ENCODE measurements around the gene COX18. TPM values are rescaled to one million over a fixed set of nuclear protein-coding genes. Genes with fewer than 3 reads are reported as not detected.

The COX18 gene
- total RNA-seq, 1 experiment from 2014 or later, result 20.5 TPM

DNA sequence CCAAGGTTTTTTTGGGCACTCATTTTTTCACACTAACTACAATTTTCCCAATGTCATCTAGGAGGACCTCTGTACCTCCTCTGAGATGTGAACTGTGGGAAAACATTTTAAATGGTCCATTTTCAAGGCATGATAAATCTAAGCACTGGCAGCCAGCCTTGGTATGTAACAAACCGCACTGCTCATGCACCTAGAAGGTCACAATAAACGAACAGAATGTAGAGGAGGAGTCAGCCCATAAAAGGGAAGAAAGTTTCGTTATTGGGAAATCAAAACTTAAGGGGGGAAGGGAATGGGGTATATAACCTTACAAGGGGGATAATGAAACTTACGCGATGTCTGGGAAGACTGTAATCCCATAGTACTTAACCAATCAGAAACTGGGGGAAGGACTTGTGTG lies 16.4 kb downstream of the COX18 start:
- Histone ChIP-seq H2AK5ac (ENCODE audit: insufficient read length, low read length) (no peak overlapping the region), H3K9me3 (ENCODE audit: control insufficient read depth, low read depth, low read length) (no peaks in the 10 kb centered on the region), H3K9ac (ENCODE audit: extremely low read depth, insufficient read length, low read length) (no peak overlapping the region), H4K91ac (ENCODE audit: insufficient read length, low read depth, low read length) (no peak overlapping the region), H3K14ac (ENCODE audit: insufficient read depth, low read length) (no peak overlapping the region), H2BK20ac (ENCODE audit: low read depth, low read length, poor library complexity, severe bottlenecking) (no peak overlapping the region), H3K4me1 (ENCODE audit: insufficient read depth, low read length) (peaks cover 13% of the 10 kb centered on the region; the same call in 1 of the 2 replicates), H3K4ac (ENCODE audit: low read depth, low read length) (no peak overlapping the region), H3K56ac (ENCODE audit: insufficient read length, low read depth, low read length) (no peak overlapping the region), H3K23ac (ENCODE audit: insufficient read length, low read depth, low read length) (no peak overlapping the region), H2BK12ac (ENCODE audit: insufficient read length, low read depth, low read length) (no peak overlapping the region), H2BK15ac (ENCODE audit: low read depth, low read length) (no peak overlapping the region), H2BK5ac (ENCODE audit: insufficient read length, low read length) (no peak overlapping the region), H4K8ac (replicated peaks; ENCODE audit: insufficient read length, low read depth, low read length) (no peak overlapping the region), H3K18ac (ENCODE audit: insufficient read length, low read depth, low read length) (no peak overlapping the region), H4K5ac (ENCODE audit: insufficient read length, low read depth, low read length) (no peak overlapping the region), H2AFZ (ENCODE audit: low read length) (no peak overlapping the region), H2BK120ac (ENCODE audit: low read depth, low read length, poor library complexity, severe bottlenecking) (no peak overlapping the region), H3K27me3 (ENCODE audit: insufficient read depth, low read length) (no peaks in the 10 kb centered on the region), H3K4me2 (ENCODE audit: insufficient read depth, insufficient read length, low read length) (no peak overlapping the region), H3K79me2 (ENCODE audit: insufficient read depth, low read length) (no peaks in the 10 kb centered on the region), H4K20me1 (ENCODE audit: control insufficient read depth, insufficient read depth, insufficient read length) (no peaks in the 10 kb centered on the region), H3K23me2 (ENCODE audit: insufficient read length, low read depth, low read length, poor library complexity, severe bottlenecking) (no peaks in the 10 kb centered on the region), H3K27ac (ENCODE audit: insufficient read length, low read depth, low read length) (no peak overlapping the region), H3K79me1 (ENCODE audit: insufficient read depth, low read depth, low read length, poor library complexity, severe bottlenecking) (no peaks in the 10 kb centered on the region), H3T11ph (ENCODE audit: low read length) (no peak overlapping the region)
- DNase-seq, result no peak
- Mint-ChIP-seq H3K36me3 (ENCODE audit: insufficient read depth in 1 of 3, low read depth in 3 of 3) (peaks cover 2 to 21% (median 16%) of the 10 kb centered on the region in 3 experiments; a peak in 5 of 7 replicates), H3K27me3 (ENCODE audit: low read depth) (no peaks in the 10 kb centered on the region), H3K4me3 (no peak overlapping the region), H3K27ac (no peak overlapping the region; a peak in 2 of 7 replicates), H3K4me1 (peaks cover 29 to 33% of the 10 kb centered on the region in 2 experiments), H3K9me3 (no peaks in the 10 kb centered on the region)
- TF ChIP-seq, protein P1, sequence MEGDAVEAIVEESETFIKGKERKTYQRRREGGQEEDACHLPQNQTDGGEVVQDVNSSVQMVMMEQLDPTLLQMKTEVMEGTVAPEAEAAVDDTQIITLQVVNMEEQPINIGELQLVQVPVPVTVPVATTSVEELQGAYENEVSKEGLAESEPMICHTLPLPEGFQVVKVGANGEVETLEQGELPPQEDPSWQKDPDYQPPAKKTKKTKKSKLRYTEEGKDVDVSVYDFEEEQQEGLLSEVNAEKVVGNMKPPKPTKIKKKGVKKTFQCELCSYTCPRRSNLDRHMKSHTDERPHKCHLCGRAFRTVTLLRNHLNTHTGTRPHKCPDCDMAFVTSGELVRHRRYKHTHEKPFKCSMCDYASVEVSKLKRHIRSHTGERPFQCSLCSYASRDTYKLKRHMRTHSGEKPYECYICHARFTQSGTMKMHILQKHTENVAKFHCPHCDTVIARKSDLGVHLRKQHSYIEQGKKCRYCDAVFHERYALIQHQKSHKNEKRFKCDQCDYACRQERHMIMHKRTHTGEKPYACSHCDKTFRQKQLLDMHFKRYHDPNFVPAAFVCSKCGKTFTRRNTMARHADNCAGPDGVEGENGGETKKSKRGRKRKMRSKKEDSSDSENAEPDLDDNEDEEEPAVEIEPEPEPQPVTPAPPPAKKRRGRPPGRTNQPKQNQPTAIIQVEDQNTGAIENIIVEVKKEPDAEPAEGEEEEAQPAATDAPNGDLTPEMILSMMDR (conservative IDR thresholded peaks at IDR 0.05), result no peak
- no CpG with 5 or more reads among the region's 5 CpGs for WGBS (ENCODE audit: extremely low coverage, insufficient read length, low lambda C conversion rate)
